WTC11 (cell line): ENCODE measurements around the gene PCBP1. TPM values are rescaled to one million over a fixed set of nuclear protein-coding genes. Genes with fewer than 3 reads are reported as not detected.

Experiments used
- ATAC-seq: fragments of 200-7000 bp; cut with Tn5 transposase; 2 replicates; pipeline ENCODE4 v1.10.0; 2021; ENCODE audit warnings: mild to moderate bottlenecking, moderate library complexity
- CTCF ChIA-PET: fragments of 300-600 bp; sonication (Branson Sonifier 250); formaldehyde crosslinking; loops from one replicate; lab custom pipeline; 2021; ENCODE audit warnings: antibody characterized with exemption; lab: Charles Lee
- POLR2A ChIA-PET: fragments of 350-600 bp; sonication (Branson Sonifier 250); formaldehyde crosslinking; loops from one replicate; lab custom pipeline; 2021; ENCODE audit warnings: antibody characterized with exemption; lab: Charles Lee
- DNase-seq: peaks from one replicate; pipeline ENCODE4 v3.0.0; 2021; ENCODE audit warnings: low spot score
- H3K27ac Mint-ChIP-seq: 2 replicates; pipeline ENCODE4 v1.8.0; 2021; ENCODE audit warnings: mixed read lengths
- H3K27me3 Mint-ChIP-seq: 2 replicates; pipeline ENCODE4 v1.8.0; 2021; ENCODE audit warnings: low read depth, mild to moderate bottlenecking, moderate library complexity, mixed read lengths
- H3K36me3 Mint-ChIP-seq: 2 replicates; pipeline ENCODE4 v1.8.0; 2021; ENCODE audit warnings: mixed read lengths
- H3K4me1 Mint-ChIP-seq: 2 replicates; pipeline ENCODE4 v1.8.0; 2022; ENCODE audit warnings: mixed read lengths
- H3K4me3 Mint-ChIP-seq: 2 replicates; pipeline ENCODE4 v1.8.0; 2021; ENCODE audit warnings: mild to moderate bottlenecking, moderate library complexity, mixed read lengths
- H3K9me3 Mint-ChIP-seq: 2 replicates; pipeline ENCODE4 v1.8.0; 2021; ENCODE audit warnings: mixed read lengths
- CREM ChIP-seq: sonication (generic); formaldehyde crosslinking; IDR thresholded peaks from 2 replicates; pipeline ENCODE4 v1.8.1; 2022; ENCODE audit warnings: mild to moderate bottlenecking, missing genetic modification reagents, moderate library complexity
- E2F5 ChIP-seq: sonication (generic); formaldehyde crosslinking; IDR thresholded peaks from 2 replicates; pipeline ENCODE4 v1.8.1; 2022; ENCODE audit warnings: mild to moderate bottlenecking, moderate library complexity, missing genetic modification reagents
- HMGA2 ChIP-seq: fragments of 250-450 bp; sonication (Bioruptor Pico); IDR thresholded peaks from 2 replicates; pipeline ENCODE4 v1.4.0; 2021; ENCODE audit warnings: mild to moderate bottlenecking, moderate library complexity
- IRF2 ChIP-seq: sonication (generic); formaldehyde crosslinking; IDR thresholded peaks from 2 replicates; pipeline ENCODE4 v1.8.0; 2022; ENCODE audit warnings: low read depth, missing genetic modification reagents, borderline replicate concordance
- MAX ChIP-seq: sonication (generic); formaldehyde crosslinking; IDR thresholded peaks from 2 replicates; pipeline ENCODE4 v1.8.0; 2022; ENCODE audit warnings: mild to moderate bottlenecking, missing genetic modification reagents
- PRDM15 ChIP-seq: sonication (generic); formaldehyde crosslinking; IDR thresholded peaks from 2 replicates; pipeline ENCODE4 v1.8.0; 2022; ENCODE audit warnings: missing genetic modification reagents
- PRRX2 ChIP-seq: fragments of 250-450 bp; sonication (Bioruptor Pico); IDR thresholded peaks from 2 replicates; pipeline ENCODE4 v1.8.0; 2021; ENCODE audit warnings: mild to moderate bottlenecking
- RORB ChIP-seq: fragments of 250-450 bp; sonication (Bioruptor Pico); IDR thresholded peaks from 2 replicates; pipeline ENCODE4 v1.9.0; 2021; ENCODE audit warnings: mild to moderate bottlenecking
- STAT6 ChIP-seq: sonication (generic); formaldehyde crosslinking; conservative IDR thresholded peaks from 2 replicates; pipeline ENCODE4 v1.8.1; 2023; ENCODE audit warnings: mild to moderate bottlenecking, low read depth, missing genetic modification reagents, moderate library complexity
- TEAD4 ChIP-seq: sonication (generic); formaldehyde crosslinking; IDR thresholded peaks from 2 replicates; pipeline ENCODE4 v1.8.0; 2022; ENCODE audit warnings: mild to moderate bottlenecking, missing genetic modification reagents
- ZBTB21 ChIP-seq: sonication (generic); formaldehyde crosslinking; IDR thresholded peaks from 2 replicates; pipeline ENCODE4 v1.8.1; 2023; ENCODE audit warnings: mild to moderate bottlenecking, missing genetic modification reagents, borderline replicate concordance
- ZNF121 ChIP-seq: sonication (generic); formaldehyde crosslinking; IDR thresholded peaks from 2 replicates; pipeline ENCODE4 v1.8.0; 2023; ENCODE audit warnings: missing genetic modification reagents
- ZNF138 ChIP-seq: sonication (generic); formaldehyde crosslinking; conservative IDR thresholded peaks from 2 replicates; pipeline ENCODE4 v1.8.1; 2022; ENCODE audit warnings: mild to moderate bottlenecking, moderate library complexity, missing genetic modification reagents
- ZNF232 ChIP-seq: sonication (generic); formaldehyde crosslinking; IDR thresholded peaks from 2 replicates; pipeline ENCODE4 v1.8.0; 2022; ENCODE audit warnings: mild to moderate bottlenecking, missing genetic modification reagents
- ZNF416 ChIP-seq: fragments of 250-450 bp; sonication (Bioruptor Pico); IDR thresholded peaks from 2 replicates; pipeline ENCODE4 v1.9.0; 2021; ENCODE audit warnings: mild to moderate bottlenecking, inconsistent platforms
- total RNA-seq: library from RNA; stranded (reverse); gene quantifications from 3 replicates; pipeline ENCODE4 v1.2.3, GENCODE V29; 2021
- TF ChIP-seq, protein P1 (sequence below): fragments of 250-450 bp; sonication (Bioruptor Pico); IDR thresholded peaks from 2 replicates; pipeline ENCODE4 v1.9.0; 2021; ENCODE audit warnings: mild to moderate bottlenecking
- TF ChIP-seq, protein P2 (sequence below): sonication (generic); formaldehyde crosslinking; IDR thresholded peaks from 2 replicates; pipeline ENCODE4 v1.8.0; 2023; ENCODE audit warnings: missing genetic modification reagents
- TF ChIP-seq, protein P3 (sequence below): fragments of 250-450 bp; sonication (Bioruptor Pico); IDR thresholded peaks from 2 replicates; pipeline ENCODE4 v1.9.0; 2021; ENCODE audit warnings: mild to moderate bottlenecking
- TF ChIP-seq, protein P4 (sequence below): fragments of 250-450 bp; sonication (Bioruptor Pico); IDR thresholded peaks from 2 replicates; pipeline ENCODE4 v1.8.0; 2021; ENCODE audit warnings: mild to moderate bottlenecking
- TF ChIP-seq, protein P5 (sequence below): fragments of 200-600 bp; IDR thresholded peaks from 2 replicates; pipeline ENCODE4 v1.8.0; 2022; ENCODE audit warnings: antibody characterized with exemption
- TF ChIP-seq, protein P6 (sequence below): sonication (generic); formaldehyde crosslinking; IDR thresholded peaks from 2 replicates; pipeline ENCODE4 v1.8.1; 2023; ENCODE audit warnings: mild to moderate bottlenecking, missing genetic modification reagents, moderate library complexity

PCBP1 gene
- total RNA-seq, 1 experiment from 2014 or later, result 489 TPM

GRCh38 chr2:70089220-70089982 is 2.1 kb downstream of the PCBP1 start:
- DNase-seq (peak; percentile 65), ATAC-seq (peak; percentile 21)
- ChIA-PET CTCF (interaction anchor here (0.9 to 1.5 kb wide), 4 partner anchors 27 to 175 kb away, joined by 3 to 5 read pairs (median 4); partner anchors contain the start of gene MXD1), POLR2A (interaction anchor here (1.2 to 3.9 kb wide), 5 partner anchors 29 to 175 kb away, joined by 3 to 47 read pairs (median 10); partner anchors contain the start of genes C2orf42 and MXD1)
- Mint-ChIP-seq H3K27me3 (no peaks in the 10 kb centered on the region; the same call in 1 of the 2 replicates), H3K4me1 (peaks cover 31% of the 10 kb centered on the region), H3K27ac (peak overlapping the region; percentile 99), H3K4me3 (peak overlapping the region; percentile 97), H3K9me3 (no peaks in the 10 kb centered on the region), H3K36me3 (peaks cover 18% of the 10 kb centered on the region)
- TF ChIP-seq, protein P1, sequence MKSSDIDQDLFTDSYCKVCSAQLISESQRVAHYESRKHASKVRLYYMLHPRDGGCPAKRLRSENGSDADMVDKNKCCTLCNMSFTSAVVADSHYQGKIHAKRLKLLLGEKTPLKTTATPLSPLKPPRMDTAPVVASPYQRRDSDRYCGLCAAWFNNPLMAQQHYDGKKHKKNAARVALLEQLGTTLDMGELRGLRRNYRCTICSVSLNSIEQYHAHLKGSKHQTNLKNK (CRISPR knock-in tag), result peak; percentile 40; the same call in 1 of the 2 replicates
- TF ChIP-seq ZNF232 (CRISPR knock-in tag) (no peak), HMGA2 (CRISPR knock-in tag) (no peak), E2F5 (CRISPR knock-in tag) (no peak), ZBTB21 (CRISPR knock-in tag) (no peak), ZNF416 (0 out of 2 replicates have a peak, but pooled peaks have one; percentile 8), PRDM15 (no peak), ZNF121 (CRISPR knock-in tag) (no peak), CREM (CRISPR knock-in tag) (no peak), STAT6 (CRISPR knock-in tag) (no peak), IRF2 (CRISPR knock-in tag) (no peak), MAX (peak; percentile 62; the same call in 1 of the 2 replicates), RORB (CRISPR knock-in tag) (no peak), PRRX2 (no peak; the same call in 1 of the 2 replicates), TEAD4 (CRISPR knock-in tag) (no peak), ZNF138 (CRISPR knock-in tag) (no peak)
- TF ChIP-seq, protein P2, sequence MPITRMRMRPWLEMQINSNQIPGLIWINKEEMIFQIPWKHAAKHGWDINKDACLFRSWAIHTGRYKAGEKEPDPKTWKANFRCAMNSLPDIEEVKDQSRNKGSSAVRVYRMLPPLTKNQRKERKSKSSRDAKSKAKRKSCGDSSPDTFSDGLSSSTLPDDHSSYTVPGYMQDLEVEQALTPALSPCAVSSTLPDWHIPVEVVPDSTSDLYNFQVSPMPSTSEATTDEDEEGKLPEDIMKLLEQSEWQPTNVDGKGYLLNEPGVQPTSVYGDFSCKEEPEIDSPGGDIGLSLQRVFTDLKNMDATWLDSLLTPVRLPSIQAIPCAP, result no peak
- TF ChIP-seq, protein P3, sequence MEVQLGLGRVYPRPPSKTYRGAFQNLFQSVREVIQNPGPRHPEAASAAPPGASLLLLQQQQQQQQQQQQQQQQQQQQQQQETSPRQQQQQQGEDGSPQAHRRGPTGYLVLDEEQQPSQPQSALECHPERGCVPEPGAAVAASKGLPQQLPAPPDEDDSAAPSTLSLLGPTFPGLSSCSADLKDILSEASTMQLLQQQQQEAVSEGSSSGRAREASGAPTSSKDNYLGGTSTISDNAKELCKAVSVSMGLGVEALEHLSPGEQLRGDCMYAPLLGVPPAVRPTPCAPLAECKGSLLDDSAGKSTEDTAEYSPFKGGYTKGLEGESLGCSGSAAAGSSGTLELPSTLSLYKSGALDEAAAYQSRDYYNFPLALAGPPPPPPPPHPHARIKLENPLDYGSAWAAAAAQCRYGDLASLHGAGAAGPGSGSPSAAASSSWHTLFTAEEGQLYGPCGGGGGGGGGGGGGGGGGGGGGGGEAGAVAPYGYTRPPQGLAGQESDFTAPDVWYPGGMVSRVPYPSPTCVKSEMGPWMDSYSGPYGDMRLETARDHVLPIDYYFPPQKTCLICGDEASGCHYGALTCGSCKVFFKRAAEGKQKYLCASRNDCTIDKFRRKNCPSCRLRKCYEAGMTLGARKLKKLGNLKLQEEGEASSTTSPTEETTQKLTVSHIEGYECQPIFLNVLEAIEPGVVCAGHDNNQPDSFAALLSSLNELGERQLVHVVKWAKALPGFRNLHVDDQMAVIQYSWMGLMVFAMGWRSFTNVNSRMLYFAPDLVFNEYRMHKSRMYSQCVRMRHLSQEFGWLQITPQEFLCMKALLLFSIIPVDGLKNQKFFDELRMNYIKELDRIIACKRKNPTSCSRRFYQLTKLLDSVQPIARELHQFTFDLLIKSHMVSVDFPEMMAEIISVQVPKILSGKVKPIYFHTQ (CRISPR knock-in tag), result no peak; the same call in 1 of the 2 replicates
- TF ChIP-seq, protein P4, sequence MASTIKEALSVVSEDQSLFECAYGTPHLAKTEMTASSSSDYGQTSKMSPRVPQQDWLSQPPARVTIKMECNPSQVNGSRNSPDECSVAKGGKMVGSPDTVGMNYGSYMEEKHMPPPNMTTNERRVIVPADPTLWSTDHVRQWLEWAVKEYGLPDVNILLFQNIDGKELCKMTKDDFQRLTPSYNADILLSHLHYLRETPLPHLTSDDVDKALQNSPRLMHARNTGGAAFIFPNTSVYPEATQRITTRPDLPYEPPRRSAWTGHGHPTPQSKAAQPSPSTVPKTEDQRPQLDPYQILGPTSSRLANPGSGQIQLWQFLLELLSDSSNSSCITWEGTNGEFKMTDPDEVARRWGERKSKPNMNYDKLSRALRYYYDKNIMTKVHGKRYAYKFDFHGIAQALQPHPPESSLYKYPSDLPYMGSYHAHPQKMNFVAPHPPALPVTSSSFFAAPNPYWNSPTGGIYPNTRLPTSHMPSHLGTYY (CRISPR knock-in tag), result peak; percentile 62; the same call in 1 of the 2 replicates
- TF ChIP-seq, protein P5, sequence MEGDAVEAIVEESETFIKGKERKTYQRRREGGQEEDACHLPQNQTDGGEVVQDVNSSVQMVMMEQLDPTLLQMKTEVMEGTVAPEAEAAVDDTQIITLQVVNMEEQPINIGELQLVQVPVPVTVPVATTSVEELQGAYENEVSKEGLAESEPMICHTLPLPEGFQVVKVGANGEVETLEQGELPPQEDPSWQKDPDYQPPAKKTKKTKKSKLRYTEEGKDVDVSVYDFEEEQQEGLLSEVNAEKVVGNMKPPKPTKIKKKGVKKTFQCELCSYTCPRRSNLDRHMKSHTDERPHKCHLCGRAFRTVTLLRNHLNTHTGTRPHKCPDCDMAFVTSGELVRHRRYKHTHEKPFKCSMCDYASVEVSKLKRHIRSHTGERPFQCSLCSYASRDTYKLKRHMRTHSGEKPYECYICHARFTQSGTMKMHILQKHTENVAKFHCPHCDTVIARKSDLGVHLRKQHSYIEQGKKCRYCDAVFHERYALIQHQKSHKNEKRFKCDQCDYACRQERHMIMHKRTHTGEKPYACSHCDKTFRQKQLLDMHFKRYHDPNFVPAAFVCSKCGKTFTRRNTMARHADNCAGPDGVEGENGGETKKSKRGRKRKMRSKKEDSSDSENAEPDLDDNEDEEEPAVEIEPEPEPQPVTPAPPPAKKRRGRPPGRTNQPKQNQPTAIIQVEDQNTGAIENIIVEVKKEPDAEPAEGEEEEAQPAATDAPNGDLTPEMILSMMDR, result no peak
- TF ChIP-seq, protein P6, sequence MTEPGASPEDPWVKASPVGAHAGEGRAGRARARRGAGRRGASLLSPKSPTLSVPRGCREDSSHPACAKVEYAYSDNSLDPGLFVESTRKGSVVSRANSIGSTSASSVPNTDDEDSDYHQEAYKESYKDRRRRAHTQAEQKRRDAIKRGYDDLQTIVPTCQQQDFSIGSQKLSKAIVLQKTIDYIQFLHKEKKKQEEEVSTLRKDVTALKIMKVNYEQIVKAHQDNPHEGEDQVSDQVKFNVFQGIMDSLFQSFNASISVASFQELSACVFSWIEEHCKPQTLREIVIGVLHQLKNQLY (CRISPR knock-in tag), result no peak
